BLaER1 treated with 17β-estradiol and CSF1 and Interleukin-3, amounts not matched to agents 10 nM and 100 nM (cell line): ENCODE results near the gene TBC1D2B.
"Not testable (repeated sequence)": the region's sequence is repeated elsewhere in the genome, so short reads cannot be mapped to it uniquely, and the experiment has no call there.

Experiments used
- H3K27ac ChIP-seq, 11 experiments: shearing (Covaris generic); formaldehyde crosslinking; 2 replicates each; pipeline ENCODE4 v1.8.1; 2022
- H3K27me3 ChIP-seq, 11 experiments: shearing (Covaris generic); formaldehyde crosslinking; 2 replicates each; pipeline ENCODE4 v1.8.1; 2022
- H3K36me3 ChIP-seq, 11 experiments: shearing (Covaris generic); formaldehyde crosslinking; 2 replicates each; pipeline ENCODE4 v1.8.1; 2022
- H3K4me1 ChIP-seq, 10 experiments: shearing (Covaris generic); formaldehyde crosslinking; 2 replicates each; pipeline ENCODE4 v1.8.1; 2022
- H3K4me2 ChIP-seq, 11 experiments: shearing (Covaris generic); formaldehyde crosslinking; 2 replicates each; pipeline ENCODE4 v1.8.1; 2022
- H3K4me3 ChIP-seq, 10 experiments: shearing (Covaris generic); formaldehyde crosslinking; 2 replicates each; pipeline ENCODE4 v1.8.1; 2022
- H3K9ac ChIP-seq, 11 experiments: shearing (Covaris generic); formaldehyde crosslinking; 2 replicates each; pipeline ENCODE4 v1.8.1; 2022
- H3K9me3 ChIP-seq, 11 experiments: shearing (Covaris generic); formaldehyde crosslinking; replicated peaks in 1 of 11; 2 replicates each; pipeline ENCODE4 v1.8.1; 2022
- H4K20me1 ChIP-seq, 11 experiments: shearing (Covaris generic); formaldehyde crosslinking; 2 replicates each; pipeline ENCODE4 v1.8.1; 2022
- Cebpa-rat ChIP-seq, 11 experiments: shearing (Covaris generic); IDR thresholded peaks; 2 replicates each; pipeline ENCODE4 v1.8.1; 2022

The TBC1D2B gene

DNA sequence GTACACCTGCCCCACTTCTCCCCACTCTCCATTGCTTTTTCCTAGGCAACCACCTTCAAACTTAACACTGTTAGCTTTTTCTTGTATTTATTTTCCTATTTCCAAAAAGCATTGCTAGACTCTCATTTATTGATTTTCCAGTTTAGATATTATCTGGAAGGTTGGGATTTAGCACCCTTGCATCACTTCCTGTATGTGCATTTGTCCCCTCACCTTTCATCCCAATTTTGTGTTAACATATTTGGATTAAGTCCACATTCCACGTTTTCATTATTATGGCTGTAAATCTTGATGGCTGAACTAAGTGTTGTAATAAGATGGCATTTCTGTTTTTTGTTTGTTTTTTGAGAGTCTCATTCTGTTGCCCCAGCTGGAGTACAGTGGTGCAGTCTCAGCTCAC lies 109.7 kb downstream of the TBC1D2B start:
- Histone ChIP-seq H3K9me3 (peaks cover 0 to 8% (median 5%) of the 10 kb centered on the region in 11 experiments; a peak in 6 of 22 replicates), H4K20me1 (no peaks in the 10 kb centered on the region), H3K27me3 (0 out of 22 replicates have a peak, but pooled peaks cover 0 to 4% (median 0%) of the 10 kb centered on the region in 11 experiments), H3K4me1 (peaks cover 8 to 19% (median 11%) of the 10 kb centered on the region in 10 experiments; a peak in 18 of 20 replicates), H3K4me3 (no peak overlapping the region), H3K4me2 (no peak overlapping the region), H3K36me3 (no peaks in the 10 kb centered on the region), H3K27ac (no peak overlapping the region), H3K9ac (no peak overlapping the region)
- no peak for TF ChIP-seq Cebpa-rat (IDR thresholded peaks at IDR 0.05)

DNA sequence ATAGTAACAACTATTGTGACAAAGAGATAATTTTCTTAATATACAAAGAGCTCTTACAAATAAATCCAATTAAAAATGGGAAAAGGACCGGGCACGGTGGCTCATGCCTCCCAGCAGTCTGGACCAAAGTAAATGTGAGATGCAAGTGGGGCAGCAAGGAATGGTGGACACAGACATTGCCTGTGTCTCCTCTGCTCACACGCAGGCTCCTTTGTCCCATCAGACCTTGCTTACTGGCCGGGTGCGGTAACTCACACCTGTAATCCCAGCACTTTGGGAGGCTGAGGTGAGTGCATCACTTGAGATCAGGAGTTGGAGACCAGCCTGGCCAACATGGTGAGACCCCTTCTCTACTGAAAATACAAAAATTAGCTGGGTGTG lies 110.3 kb downstream of the TBC1D2B start:
- H3K9me3 ChIP-seq, H3K9ac ChIP-seq, H4K20me1 ChIP-seq, H3K4me3 ChIP-seq, H3K27ac ChIP-seq, H3K4me2 ChIP-seq, H3K27me3 ChIP-seq, H3K36me3 ChIP-seq: not testable (repeated sequence)
- peaks cover 8 to 19% (median 11%) of the 10 kb centered on the region in 10 experiments; a peak in 18 of 20 replicates for H3K4me1 ChIP-seq

DNA sequence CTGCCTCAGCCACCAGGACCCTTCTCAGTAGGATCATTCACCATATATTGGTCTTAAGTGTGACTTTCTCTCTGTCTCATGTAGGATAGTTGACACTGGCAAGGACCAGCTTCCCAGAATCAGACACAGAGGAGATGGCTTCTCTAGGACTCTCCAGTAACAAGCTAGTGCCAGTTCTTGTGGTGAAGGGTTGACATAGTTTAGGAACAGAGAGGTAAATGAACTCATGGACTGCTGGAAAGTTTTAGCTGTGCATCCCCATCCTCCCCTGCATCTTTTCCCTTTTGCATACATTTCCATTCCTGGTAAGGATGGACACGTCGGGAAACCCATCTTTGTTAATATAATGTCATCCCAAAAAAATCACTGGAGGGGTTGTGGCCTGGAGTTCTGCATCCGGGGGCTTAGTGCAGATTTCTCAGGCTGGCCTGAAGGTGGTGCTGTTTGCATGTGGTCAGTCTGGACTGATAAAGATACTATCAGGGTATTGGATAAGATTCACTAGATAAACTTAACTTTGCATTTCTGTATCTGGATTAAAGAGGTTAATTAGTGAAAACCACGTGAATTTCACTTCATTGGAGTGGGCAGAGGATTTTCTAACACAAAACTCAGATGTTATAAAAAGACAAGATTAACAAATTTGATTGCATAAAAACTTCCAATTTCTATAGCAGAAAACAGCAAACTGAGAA lies 110.8 kb downstream of the TBC1D2B start:
- Histone ChIP-seq H3K4me1 (peaks cover 8 to 19% (median 11%) of the 10 kb centered on the region in 10 experiments; a peak in 18 of 20 replicates), H3K36me3 (no peaks in the 10 kb centered on the region), H3K9me3 (peaks cover 0 to 8% (median 5%) of the 10 kb centered on the region in 11 experiments; a peak in 6 of 22 replicates), H3K27me3 (0 out of 22 replicates have a peak, but pooled peaks cover 0 to 4% (median 0%) of the 10 kb centered on the region in 11 experiments), H4K20me1 (no peaks in the 10 kb centered on the region), H3K4me3 (no peak overlapping the region), H3K9ac (peak overlapping the region in 3 of 11 experiments; percentile 14 to 25 (median 22); a peak in 1 of 22 replicates), H3K4me2 (peak overlapping the region in 5 of 11 experiments; percentile 2 to 14 (median 5); a peak in 1 of 22 replicates), H3K27ac (no peak overlapping the region; a peak in 1 of 22 replicates)
- TF ChIP-seq Cebpa-rat (IDR thresholded peaks at IDR 0.05), result no peak

DNA sequence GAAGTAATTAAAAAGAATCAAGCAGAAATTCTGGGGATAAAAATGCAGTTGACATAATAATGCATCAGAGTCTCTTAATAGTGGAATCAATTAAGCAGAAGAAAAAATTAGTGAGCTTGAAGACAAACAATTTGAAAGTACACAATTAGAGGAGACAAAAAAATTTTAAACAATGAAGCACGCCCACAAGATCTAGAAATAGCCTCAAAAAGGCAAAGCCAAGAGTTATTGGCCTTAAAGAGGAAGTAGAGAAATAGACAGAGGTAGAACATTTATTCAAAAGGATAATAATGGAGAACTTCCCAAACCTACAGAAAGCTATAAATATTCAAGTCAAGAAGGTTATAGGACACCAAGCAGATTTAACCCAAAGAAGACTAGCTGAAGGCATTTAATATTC lies 113.3 kb downstream of the TBC1D2B start:
- Histone ChIP-seq H4K20me1 (no peaks in the 10 kb centered on the region), H3K27ac (no peak overlapping the region), H3K27me3 (0 out of 22 replicates have a peak, but pooled peaks cover 0 to 4% (median 0%) of the 10 kb centered on the region in 11 experiments), H3K4me1 (peaks cover 9 to 19% (median 13%) of the 10 kb centered on the region in 10 experiments; a peak in 18 of 20 replicates), H3K9ac (no peak overlapping the region), H3K36me3 (no peaks in the 10 kb centered on the region), H3K4me2 (peak overlapping the region in 4 of 11 experiments; percentile 11 to 40 (median 24); a peak in 6 of 22 replicates), H3K9me3 (peaks cover 0 to 8% (median 5%) of the 10 kb centered on the region in 11 experiments; a peak in 6 of 22 replicates), H3K4me3 (no peak overlapping the region)
- no peak for TF ChIP-seq Cebpa-rat (IDR thresholded peaks at IDR 0.05)

DNA sequence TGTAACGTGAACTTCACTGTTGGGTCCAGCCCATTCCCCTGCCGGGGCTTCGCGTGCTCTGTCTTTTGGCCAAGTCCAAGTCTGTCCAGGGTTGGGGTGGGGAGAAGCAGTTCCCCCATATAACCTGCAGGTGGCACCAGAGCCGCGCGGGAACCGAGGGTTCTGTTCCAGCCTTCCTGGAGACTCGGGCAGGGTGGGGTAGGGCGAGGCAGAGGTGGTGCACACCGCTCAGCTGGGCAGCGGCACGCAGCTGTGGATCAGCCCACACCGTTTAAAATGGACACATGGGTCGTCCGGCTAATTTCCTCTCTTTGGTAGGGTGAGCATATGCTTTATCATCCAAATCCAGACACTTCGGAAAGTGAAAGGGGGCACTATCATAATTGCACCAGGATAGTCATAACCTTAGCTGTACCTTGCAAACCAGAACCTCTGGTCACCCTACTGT lies 118.1 kb downstream of the TBC1D2B start:
- no peaks in the 10 kb centered on the region for H4K20me1 ChIP-seq
- H3K4me3 ChIP-seq, result no peak overlapping the region; a peak in 1 of 20 replicates
- peaks cover 9 to 21% (median 15%) of the 10 kb centered on the region in 10 experiments for H3K4me1 ChIP-seq
- H3K9ac ChIP-seq, result peak overlapping the region in 2 of 11 experiments; percentile 33 to 40; a peak in 2 of 22 replicates
- H3K27ac ChIP-seq, result no peak overlapping the region
- H3K4me2 ChIP-seq, result peak overlapping the region; percentile 13 to 73 (median 58); a peak in 20 of 22 replicates
- no peaks in the 10 kb centered on the region for H3K36me3 ChIP-seq
- H3K27me3 ChIP-seq, result peaks cover 0 to 5% (median 0%) of the 10 kb centered on the region in 11 experiments; a peak in 3 of 22 replicates
- TF ChIP-seq Cebpa-rat (IDR thresholded peaks at IDR 0.05), result no peak
- H3K9me3 ChIP-seq, result peaks cover 0 to 8% (median 0%) of the 10 kb centered on the region in 11 experiments; a peak in 5 of 22 replicates

DNA sequence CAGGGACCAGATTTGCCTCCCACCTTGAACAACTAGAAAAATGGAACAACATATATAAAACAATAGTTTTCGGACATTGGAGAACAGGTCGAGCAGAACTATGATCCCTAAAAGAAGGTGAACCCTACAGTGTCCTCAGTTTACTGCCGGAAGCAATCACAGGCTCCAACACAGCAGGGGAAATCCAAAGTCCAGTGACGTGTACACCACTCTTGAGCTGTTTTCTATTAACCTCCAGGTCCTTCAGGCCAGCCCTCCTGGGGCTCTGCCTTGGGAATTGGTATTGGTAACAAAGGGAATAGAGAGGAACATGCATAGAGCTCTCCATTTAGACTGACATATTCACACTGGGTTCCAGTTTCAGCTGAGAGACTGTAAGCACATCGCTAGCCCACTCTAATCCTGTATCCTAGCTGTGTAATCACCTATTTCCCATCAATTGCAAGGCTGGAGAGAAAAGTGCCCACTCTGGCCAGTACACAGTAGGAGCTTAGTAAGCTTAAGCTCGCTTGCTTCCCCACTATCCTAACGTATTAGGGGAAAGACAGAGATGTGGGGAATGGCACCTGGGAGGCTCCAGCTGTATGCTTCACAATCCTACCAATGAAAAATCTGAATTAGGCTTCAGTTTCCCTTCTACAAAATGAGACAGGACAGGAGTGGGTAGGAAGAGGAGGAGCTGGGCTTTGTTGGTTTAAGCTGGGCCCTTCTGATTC lies 118.6 kb downstream of the TBC1D2B start:
- not testable (repeated sequence) for H3K27me3 ChIP-seq, H4K20me1 ChIP-seq, H3K9ac ChIP-seq, H3K9me3 ChIP-seq, H3K4me3 ChIP-seq, H3K36me3 ChIP-seq, H3K27ac ChIP-seq
- peak overlapping the region in 10 of 11 experiments; percentile 29 to 73 (median 60); a peak in 10 of 22 replicates for H3K4me2 ChIP-seq
- H3K4me1 ChIP-seq, result peaks cover 9 to 21% (median 17%) of the 10 kb centered on the region in 10 experiments

DNA sequence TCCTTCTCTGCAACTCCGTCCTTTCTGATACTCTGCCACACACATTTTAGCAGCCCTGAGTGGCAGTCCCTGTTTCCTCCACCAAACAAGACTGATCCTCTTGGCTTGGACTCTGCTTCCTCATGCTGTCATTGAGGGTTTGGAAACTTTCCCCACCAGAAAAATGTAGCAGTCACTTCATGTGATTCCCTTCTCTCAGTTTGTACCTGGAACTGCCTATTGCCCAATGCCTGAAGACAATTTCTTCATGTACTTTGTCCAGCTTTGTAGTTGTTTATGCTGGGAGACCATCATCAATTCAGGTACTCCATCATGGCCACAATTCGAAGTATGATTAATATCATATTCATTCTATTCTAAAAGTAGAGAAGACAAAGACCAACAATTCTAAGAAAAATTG lies 119.5 kb downstream of the TBC1D2B start:
- H3K9me3 ChIP-seq, H3K4me2 ChIP-seq, H3K4me3 ChIP-seq, H3K9ac ChIP-seq, H3K36me3 ChIP-seq, H3K27me3 ChIP-seq, H4K20me1 ChIP-seq, H3K27ac ChIP-seq: not testable (repeated sequence)
- peaks cover 7 to 21% (median 17%) of the 10 kb centered on the region in 10 experiments for H3K4me1 ChIP-seq

DNA sequence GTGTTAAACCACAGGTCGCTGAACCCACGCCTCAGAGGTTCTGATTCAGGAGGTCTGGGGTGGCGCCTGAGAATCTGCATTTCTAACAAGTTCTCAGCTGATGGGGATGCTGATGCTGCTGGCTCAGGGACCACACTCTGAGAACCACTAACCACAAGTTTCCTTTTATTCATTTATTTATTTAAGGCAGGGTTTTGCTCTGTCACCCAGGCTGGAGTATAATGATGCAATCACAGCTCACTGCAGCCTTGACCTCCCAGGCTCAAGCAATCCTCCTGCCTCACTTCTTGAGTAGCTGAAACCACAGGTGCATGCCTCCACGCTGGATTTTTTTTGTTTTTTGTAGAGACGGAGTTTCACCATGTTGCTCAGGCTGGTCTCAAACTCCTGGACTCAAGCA lies 123.6 kb downstream of the TBC1D2B start:
- TF ChIP-seq Cebpa-rat (IDR thresholded peaks at IDR 0.05), result peak in 9 of 11 experiments; percentile 62 to 89 (median 76); a peak in 16 of 22 replicates
- peak overlapping the region; percentile 39 to 75 (median 64) for H3K4me2 ChIP-seq
- H3K4me3 ChIP-seq, result not testable (repeated sequence)

DNA sequence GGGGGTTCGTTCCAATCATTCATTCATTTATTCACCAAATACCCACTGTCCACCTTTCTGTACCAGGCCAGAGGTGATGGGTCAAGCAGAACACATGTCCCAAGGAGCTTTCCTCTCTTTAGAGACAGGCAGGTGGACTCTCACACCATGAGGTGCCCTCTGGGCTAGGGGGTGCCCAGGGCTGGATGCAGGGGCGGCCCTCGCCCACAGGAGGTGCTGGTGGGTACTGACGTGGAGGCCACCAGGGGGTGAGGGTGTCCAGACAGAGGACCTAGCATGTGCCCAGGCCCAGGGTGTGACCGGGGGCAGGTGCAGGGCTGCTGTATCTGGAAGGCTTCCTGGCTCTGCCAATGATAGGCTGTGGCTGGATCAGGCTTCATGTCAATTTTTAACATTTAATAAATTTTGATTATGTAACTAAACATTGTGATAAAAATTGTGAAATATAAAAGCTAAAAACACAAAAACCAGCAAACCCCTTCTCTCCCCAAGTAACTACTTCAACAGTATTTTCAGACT lies 124.5 kb downstream of the TBC1D2B start:
- H3K4me2 ChIP-seq, H4K20me1 ChIP-seq, H3K27me3 ChIP-seq, H3K4me3 ChIP-seq, H3K27ac ChIP-seq, H3K9me3 ChIP-seq, H3K9ac ChIP-seq, H3K36me3 ChIP-seq: not testable (repeated sequence)
- peaks cover 7 to 18% (median 17%) of the 10 kb centered on the region in 10 experiments for H3K4me1 ChIP-seq

More for the DNA sequence above, 123.6 kb downstream of the TBC1D2B start:
- not testable (repeated sequence) for H3K36me3 ChIP-seq, H4K20me1 ChIP-seq, H3K9me3 ChIP-seq, H3K27me3 ChIP-seq
- H3K4me1 ChIP-seq, result peaks cover 7 to 18% (median 17%) of the 10 kb centered on the region in 10 experiments
- H3K27ac ChIP-seq, result peak overlapping the region in 4 of 11 experiments; percentile 41 to 58 (median 50); a peak in 5 of 22 replicates
- H3K9ac ChIP-seq, result 0 out of 22 replicates have a peak overlapping the region, but pooled peaks of 3 of the 11 experiments have one; percentile 4 to 15 (median 9)

DNA sequence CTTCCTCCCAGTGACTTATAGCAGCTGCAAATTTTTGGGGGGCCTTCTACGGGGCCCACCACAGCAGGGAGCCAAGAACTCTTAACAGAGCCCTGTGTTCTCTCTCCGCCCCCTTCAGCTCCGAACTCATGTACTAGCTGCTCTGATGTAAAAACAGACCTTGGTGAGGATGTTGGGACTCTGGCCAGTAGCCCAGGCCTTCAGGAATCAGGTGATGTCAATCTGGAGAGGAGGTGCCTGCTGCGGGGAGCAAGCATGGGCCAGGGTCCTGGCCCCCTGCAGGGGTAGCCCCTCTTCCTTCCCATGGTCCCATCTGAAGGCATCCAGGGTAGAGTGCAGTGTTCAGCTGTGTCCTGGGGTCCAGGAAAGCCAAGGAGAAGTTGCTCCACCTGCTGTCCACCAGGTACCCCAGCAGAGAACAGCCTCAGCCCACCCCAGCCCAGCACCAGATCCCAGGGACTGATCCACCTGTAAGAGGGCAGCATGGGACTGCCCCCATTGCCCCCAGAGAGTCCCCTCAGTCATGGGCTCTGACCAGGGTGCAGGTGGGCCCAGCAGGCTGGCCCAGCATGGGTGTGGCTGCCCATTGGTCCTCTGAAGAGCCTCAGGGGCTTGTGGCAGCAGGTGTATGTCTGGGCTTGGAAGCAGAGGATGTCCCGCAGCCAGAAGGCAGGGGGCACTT lies 126.3 kb downstream of the TBC1D2B start:
- not testable (repeated sequence) for H3K9ac ChIP-seq, H3K9me3 ChIP-seq, H4K20me1 ChIP-seq, H3K4me2 ChIP-seq, H3K4me3 ChIP-seq, H3K27ac ChIP-seq, H3K27me3 ChIP-seq, H3K36me3 ChIP-seq
- peaks cover 7 to 18% (median 17%) of the 10 kb centered on the region in 10 experiments for H3K4me1 ChIP-seq

DNA sequence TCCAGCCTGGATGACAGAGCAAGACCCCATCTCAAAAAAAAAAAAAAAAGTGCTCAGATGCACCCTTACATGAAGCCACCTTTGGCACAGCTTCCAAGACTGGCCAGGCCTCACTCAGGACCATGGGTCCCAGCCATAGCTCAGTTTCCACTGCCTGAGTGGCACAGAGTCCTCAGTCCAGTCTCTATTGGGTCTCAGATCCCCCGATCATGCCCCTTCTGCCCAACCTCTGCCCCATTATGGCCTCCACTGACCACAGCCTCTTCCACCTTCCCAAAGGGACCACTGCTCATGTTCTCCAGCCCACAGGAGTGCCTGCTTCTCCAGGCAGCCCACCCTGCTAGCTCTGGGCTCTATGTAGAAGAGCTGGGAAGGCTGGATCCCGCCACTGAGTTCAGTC lies 127.0 kb downstream of the TBC1D2B start:
- H3K9me3 ChIP-seq, H3K4me2 ChIP-seq, H4K20me1 ChIP-seq, H3K36me3 ChIP-seq, H3K27ac ChIP-seq, H3K9ac ChIP-seq, H3K27me3 ChIP-seq, H3K4me3 ChIP-seq: not testable (repeated sequence)
- peaks cover 7 to 18% (median 16%) of the 10 kb centered on the region in 10 experiments for H3K4me1 ChIP-seq
